SK-N-SH (cell line): Measurements from ENCODE around the gene SLC30A10. TPM values are rescaled to one million over a fixed set of nuclear protein-coding genes. Genes with fewer than 3 reads are reported as not detected.

Experiments used
- CTCF ChIA-PET: fragments of 300-600, 350-600 bp; formaldehyde crosslinking; extraction: SDS; loops from one replicate; lab custom pipeline; 2021; lab: Yijun Ruan, JAX
- POLR2A ChIA-PET: fragments of 350-600 bp; sonication (Branson Sonifier 250); formaldehyde crosslinking; extraction: SDS; loops from one replicate; lab custom pipeline; 2020; ENCODE audit warnings: antibody characterized with exemption, inconsistent platforms; lab: Yijun Ruan, JAX
- DNase-seq: peaks from one replicate; pipeline ENCODE4 v3.0.0; 2012
- H2AFZ ChIP-seq: fragments of 200-600 bp; sonication (generic); 2 replicates; pipeline ENCODE4 v1.8.1; 2016; ENCODE audit warnings: antibody characterized with exemption, mild to moderate bottlenecking, low read depth
- H3F3A ChIP-seq: fragments of 200-600 bp; sonication (generic); replicated peaks from 2 replicates; pipeline ENCODE3; 2016; ENCODE audit warnings: antibody characterized with exemption, mild to moderate bottlenecking; ENCODE audit not compliant: insufficient read depth
- H3K27ac ChIP-seq, 2 experiments: fragments of 200-500 bp in 1 of 2; fragments of 200-600 bp in 1 of 2; sonication (Bioruptor generic) in 1 of 2; sonication (generic), shearing (Covaris generic) in 1 of 2; 2 replicates each; pipeline versions ENCODE4 v1.5.1 to v1.6.1; 2014 to 2016; ENCODE audit warnings: low read depth in 2 of 2, inconsistent platforms in 1 of 2, low read length in 1 of 2, mild to moderate bottlenecking in 1 of 2, mixed read lengths in 1 of 2
- H3K27me3 ChIP-seq: fragments of 200-600 bp; sonication (generic), shearing (Covaris generic); 2 replicates; pipeline ENCODE4 v1.6.1; 2016; ENCODE audit warnings: mixed run types; ENCODE audit not compliant: insufficient read depth
- H3K36me3 ChIP-seq, 2 experiments: fragments of 200-500 bp in 1 of 2; fragments of 200-600 bp in 1 of 2; sonication (Bioruptor generic) in 1 of 2; sonication (generic) in 1 of 2; replicated peaks in 1 of 2; 2 replicates each; pipeline versions ENCODE3 to v1.5.1; 2014 to 2016; ENCODE audit warnings: low read length in 1 of 2, mild to moderate bottlenecking in 1 of 2; ENCODE audit not compliant: insufficient read depth in 2 of 2, control insufficient read depth in 1 of 2
- H3K4me1 ChIP-seq, 2 experiments: fragments of 200-500 bp in 1 of 2; fragments of 200-600 bp in 1 of 2; sonication (Bioruptor generic) in 1 of 2; sonication (generic), shearing (Covaris generic) in 1 of 2; 2 replicates each; pipeline versions ENCODE4 v1.5.1 to v1.6.1; 2014 to 2016; ENCODE audit warnings: low read depth in 1 of 2, low read length in 1 of 2, mixed run types in 1 of 2; ENCODE audit not compliant: insufficient read depth in 2 of 2, control insufficient read depth in 1 of 2
- H3K4me2 ChIP-seq: fragments of 200-600 bp; sonication (generic), shearing (Covaris generic); 2 replicates; pipeline ENCODE4 v1.6.1; 2017; ENCODE audit warnings: mixed run types
- H3K4me3 ChIP-seq, 2 experiments: fragments of 200-500 bp in 1 of 2; fragments of 200-600 bp in 1 of 2; sonication (Bioruptor generic) in 1 of 2; sonication (generic), shearing (Covaris generic) in 1 of 2; 2 replicates each; pipeline versions ENCODE4 v1.5.1 to v1.8.1; 2014 to 2016; ENCODE audit warnings: low read depth in 2 of 2, inconsistent platforms in 1 of 2, low read length in 1 of 2, mild to moderate bottlenecking in 1 of 2, mixed read lengths in 1 of 2, moderate library complexity in 1 of 2
- H3K79me2 ChIP-seq: fragments of 200-600 bp; sonication (generic); 2 replicates; pipeline ENCODE4 v1.8.1; 2017; ENCODE audit warnings: mild to moderate bottlenecking; ENCODE audit not compliant: insufficient read depth
- H3K9ac ChIP-seq: fragments of 200-600 bp; sonication (generic); 2 replicates; pipeline ENCODE4 v1.6.1; 2017; ENCODE audit warnings: mixed run types
- H3K9me2 ChIP-seq: fragments of 200-600 bp; sonication (generic); 2 replicates; pipeline ENCODE4 v1.6.1; 2017; ENCODE audit warnings: mixed run types
- H3K9me3 ChIP-seq: fragments of 200-600 bp; sonication (generic); 2 replicates; pipeline ENCODE4 v1.6.1; 2017; ENCODE audit warnings: mixed run types, mild to moderate bottlenecking, moderate library complexity
- H4K20me1 ChIP-seq: fragments of 200-600 bp; sonication (generic); 2 replicates; pipeline ENCODE4 v1.6.1; 2017; ENCODE audit warnings: mild to moderate bottlenecking, mixed run types; ENCODE audit not compliant: insufficient read depth
- CHD2 ChIP-seq: fragments of 150-350 bp; IDR thresholded peaks from 2 replicates; pipeline ENCODE4 v1.6.1; 2018; ENCODE audit warnings: low read length; ENCODE audit not compliant: partially characterized antibody
- ELF1 ChIP-seq: IDR thresholded peaks from 2 replicates; pipeline ENCODE4 v1.4.0; 2012
- EP300 ChIP-seq, 2 experiments: IDR thresholded peaks; 2 replicates each; pipeline versions ENCODE4 v1.4.0 to v1.6.1; 2012; ENCODE audit warnings: borderline replicate concordance in 1 of 2, low read depth in 1 of 2, low read length in 1 of 2
- FOXJ3 ChIP-seq: sonication (generic); formaldehyde crosslinking; IDR thresholded peaks from 2 replicates; pipeline ENCODE4 v1.5.1; 2020; ENCODE audit warnings: mild to moderate bottlenecking, missing genetic modification reagents
- GATA2 ChIP-seq: sonication (generic); formaldehyde crosslinking; IDR thresholded peaks from 2 replicates; pipeline ENCODE4 v1.5.0; 2020; ENCODE audit warnings: mild to moderate bottlenecking, missing genetic modification reagents
- MEF2A ChIP-seq: IDR thresholded peaks from 2 replicates; pipeline ENCODE4 v1.4.0; 2012; ENCODE audit warnings: low read depth, borderline replicate concordance
- MXI1 ChIP-seq: IDR thresholded peaks from 2 replicates; pipeline ENCODE4 v1.6.1; 2012; ENCODE audit warnings: mild to moderate bottlenecking, low read depth, low read length, improper control_type of control experiment
- NFIC ChIP-seq: IDR thresholded peaks from 2 replicates; pipeline ENCODE4 v1.4.0; 2012; ENCODE audit warnings: borderline replicate concordance
- POLR2AphosphoS5 ChIP-seq: IDR thresholded peaks from 2 replicates; pipeline ENCODE4 v1.6.1; 2012; ENCODE audit warnings: low read depth, low read length
- RCOR1 ChIP-seq: fragments of 150-350 bp; IDR thresholded peaks from 2 replicates; pipeline ENCODE4 v1.6.1; 2017; ENCODE audit warnings: antibody characterized with exemption, low read length
- RXRA ChIP-seq: IDR thresholded peaks from 2 replicates; pipeline ENCODE4 v1.4.0; 2012; ENCODE audit warnings: low read depth, mild to moderate bottlenecking, borderline replicate concordance
- TAF1 ChIP-seq: IDR thresholded peaks from 2 replicates; pipeline ENCODE4 v1.6.1; 2012; ENCODE audit warnings: low read depth, mild to moderate bottlenecking, low read length, moderate library complexity, borderline replicate concordance
- TEAD4 ChIP-seq: IDR thresholded peaks from 2 replicates; pipeline ENCODE4 v1.4.0; 2012; ENCODE audit warnings: mild to moderate bottlenecking, borderline replicate concordance; ENCODE audit not compliant: insufficient read depth
- WGBS: methylation state at CpG from one replicate; pipeline ENCODE4 v1.1.6; 2017; ENCODE audit warnings: low lambda C conversion rate; 5-methylcytosine and 5-hydroxymethylcytosine counted together
- polyA plus RNA-seq, 3 experiments: library from polyadenylated mRNA; depleted of rRNA; stranded (reverse); fragments of >200 nt; gene quantifications; 2 replicates each; pipeline ENCODE4 v1.2.3, GENCODE V29; 2012
- TF ChIP-seq, protein P1 (sequence below): IDR thresholded peaks from 2 replicates; pipeline ENCODE4; 2012
- TF ChIP-seq, protein P2 (sequence below): IDR thresholded peaks from 2 replicates; pipeline ENCODE4 v1.4.0; 2012; ENCODE audit warnings: low read depth, borderline replicate concordance
- TF ChIP-seq, protein P3 (sequence below): fragments of 150-350 bp; IDR thresholded peaks from 2 replicates; pipeline ENCODE4 v1.6.1; 2016; ENCODE audit warnings: mild to moderate bottlenecking, low read depth, low read length
- TF ChIP-seq, protein P4 (sequence below): IDR thresholded peaks from 2 replicates; pipeline ENCODE4 v1.6.1; 2012; ENCODE audit warnings: mild to moderate bottlenecking, low read depth, low read length, moderate library complexity
- TF ChIP-seq, protein P5 (sequence below): IDR thresholded peaks from 2 replicates; pipeline ENCODE4 v1.4.0; 2012; ENCODE audit warnings: low read depth, borderline replicate concordance

SLC30A10 gene
- polyA plus RNA-seq, 1 of the 3 experiments (the other 2 are of a cell fraction) = 0.02 TPM

DNA sequence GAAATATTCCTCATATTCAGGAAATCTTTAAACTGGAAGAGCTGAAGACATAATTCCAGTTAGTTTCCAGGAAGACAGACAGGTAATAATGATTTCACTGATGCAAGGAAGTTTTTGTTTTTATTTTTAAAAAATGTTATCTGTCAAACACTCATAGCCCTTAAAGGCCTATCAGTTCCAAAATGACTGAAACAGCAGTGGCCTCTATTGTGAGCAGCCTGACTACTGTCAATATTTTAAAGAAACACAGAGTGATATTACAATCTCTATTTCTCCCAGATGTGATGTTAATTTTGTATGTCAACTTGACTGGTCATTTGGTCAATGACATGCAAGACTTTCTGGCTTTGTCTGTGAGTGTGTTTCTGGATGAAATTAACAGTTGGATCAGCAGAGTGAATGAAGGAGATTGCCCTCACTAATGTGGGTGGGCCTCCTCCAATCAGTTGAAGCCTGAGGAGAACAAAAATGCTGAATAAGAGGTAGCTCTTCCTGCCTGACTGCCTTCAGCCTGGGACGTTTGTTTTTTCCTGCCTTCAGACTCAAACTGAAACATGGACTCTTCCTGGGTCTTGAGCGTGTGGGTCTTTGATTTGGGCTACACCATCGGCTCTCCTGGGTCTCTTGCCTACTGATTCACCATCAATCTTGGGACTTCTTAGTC is 31.3 kb upstream of the SLC30A10 start:
- Histone ChIP-seq H4K20me1 (no peaks in the 10 kb centered on the region), H3K9me3 (no peaks in the 10 kb centered on the region), H3K4me1 (no peaks in the 10 kb centered on the region), H2AFZ (no peak overlapping the region), H3K79me2 (no peaks in the 10 kb centered on the region), H3K4me2 (no peak overlapping the region), H3K27me3 (no peaks in the 10 kb centered on the region), H3K27ac (no peak overlapping the region), H3K9me2 (no peaks in the 10 kb centered on the region), H3K4me3 (no peak overlapping the region), H3F3A (no peaks in the 10 kb centered on the region), H3K36me3 (no peaks in the 10 kb centered on the region), H3K9ac (no peak overlapping the region)
- WGBS = 75% methylated on average over 3 of the region's 3 CpGs
- no peak for DNase-seq
- CTCF ChIA-PET = interaction anchor here (1.0 kb wide), 1 partner anchor 13 kb away, joined by 4 read pairs; no protein-coding TSS in a partner anchor
- TF ChIP-seq ELF1 (no peak), GATA2 (CRISPR knock-in tag) (no peak), RXRA (no peak), RCOR1 (no peak)
- TF ChIP-seq, protein P1, sequence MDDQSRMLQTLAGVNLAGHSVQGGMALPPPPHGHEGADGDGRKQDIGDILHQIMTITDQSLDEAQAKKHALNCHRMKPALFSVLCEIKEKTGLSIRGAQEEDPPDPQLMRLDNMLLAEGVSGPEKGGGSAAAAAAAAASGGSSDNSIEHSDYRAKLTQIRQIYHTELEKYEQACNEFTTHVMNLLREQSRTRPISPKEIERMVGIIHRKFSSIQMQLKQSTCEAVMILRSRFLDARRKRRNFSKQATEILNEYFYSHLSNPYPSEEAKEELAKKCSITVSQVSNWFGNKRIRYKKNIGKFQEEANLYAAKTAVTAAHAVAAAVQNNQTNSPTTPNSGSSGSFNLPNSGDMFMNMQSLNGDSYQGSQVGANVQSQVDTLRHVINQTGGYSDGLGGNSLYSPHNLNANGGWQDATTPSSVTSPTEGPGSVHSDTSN = no peak
- POLR2A ChIA-PET = no interaction called here

DNA sequence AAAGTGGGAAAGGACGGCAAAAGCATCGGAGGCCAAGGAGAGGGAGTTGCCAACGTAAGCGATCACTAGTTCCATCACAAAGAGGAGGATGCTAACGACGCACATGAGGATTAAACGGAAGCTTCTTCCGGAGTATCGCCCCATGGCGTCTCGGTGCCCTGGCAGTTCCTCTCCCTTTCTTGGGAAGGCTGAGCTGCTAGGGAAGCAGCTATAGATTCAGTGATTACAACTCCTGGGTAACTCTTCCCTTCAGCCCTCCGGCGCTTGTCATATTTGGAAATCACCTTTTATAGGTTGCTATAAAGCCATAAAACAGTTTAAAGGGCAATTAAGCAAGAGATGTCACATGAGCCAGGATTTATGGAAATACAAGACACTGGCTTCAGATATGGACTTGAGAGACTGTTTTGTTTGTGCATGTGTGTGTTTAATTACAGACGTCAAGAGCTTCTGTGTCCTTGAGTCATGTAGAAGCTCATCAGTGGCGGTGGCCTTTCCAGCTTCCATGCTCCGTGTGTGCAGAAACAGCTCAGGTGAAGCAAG is 30.6 kb upstream of the SLC30A10 start:
- DNase-seq = no peak
- ChIA-PET POLR2A (no interaction called here), CTCF (interaction anchor here (1.0 kb wide), 1 partner anchor 13 kb away, joined by 4 read pairs; no protein-coding TSS in a partner anchor)
- no peaks in the 10 kb centered on the region for H3K9me3 ChIP-seq
- H3K79me2 ChIP-seq = no peaks in the 10 kb centered on the region
- H4K20me1 ChIP-seq = no peaks in the 10 kb centered on the region
- no peaks in the 10 kb centered on the region for H3K9me2 ChIP-seq
- no peak overlapping the region for H3K4me3 ChIP-seq
- H3K4me1 ChIP-seq = no peaks in the 10 kb centered on the region
- H3K27me3 ChIP-seq = no peaks in the 10 kb centered on the region
- no peak overlapping the region for H3K27ac ChIP-seq
- H3K9ac ChIP-seq = no peak overlapping the region
- no peak overlapping the region for H3K4me2 ChIP-seq
- H3K36me3 ChIP-seq = no peaks in the 10 kb centered on the region
- H3F3A ChIP-seq = no peaks in the 10 kb centered on the region
- 87% methylated on average over 16 of the region's 16 CpGs for WGBS
- H2AFZ ChIP-seq = no peak overlapping the region
- TF ChIP-seq TEAD4 (no peak), TAF1 (no peak), MEF2A (no peak), FOXJ3 (CRISPR knock-in tag) (no peak), POLR2AphosphoS5 (no peak), CHD2 (no peak), GATA2 (CRISPR knock-in tag) (no peak), MXI1 (no peak), EP300 (IDR thresholded peaks at IDR 0.05; ENCODE audit: borderline replicate concordance in 1 of 2, low read depth in 1 of 2, low read length in 1 of 2) (no peak), NFIC (no peak)
- TF ChIP-seq, protein P2, sequence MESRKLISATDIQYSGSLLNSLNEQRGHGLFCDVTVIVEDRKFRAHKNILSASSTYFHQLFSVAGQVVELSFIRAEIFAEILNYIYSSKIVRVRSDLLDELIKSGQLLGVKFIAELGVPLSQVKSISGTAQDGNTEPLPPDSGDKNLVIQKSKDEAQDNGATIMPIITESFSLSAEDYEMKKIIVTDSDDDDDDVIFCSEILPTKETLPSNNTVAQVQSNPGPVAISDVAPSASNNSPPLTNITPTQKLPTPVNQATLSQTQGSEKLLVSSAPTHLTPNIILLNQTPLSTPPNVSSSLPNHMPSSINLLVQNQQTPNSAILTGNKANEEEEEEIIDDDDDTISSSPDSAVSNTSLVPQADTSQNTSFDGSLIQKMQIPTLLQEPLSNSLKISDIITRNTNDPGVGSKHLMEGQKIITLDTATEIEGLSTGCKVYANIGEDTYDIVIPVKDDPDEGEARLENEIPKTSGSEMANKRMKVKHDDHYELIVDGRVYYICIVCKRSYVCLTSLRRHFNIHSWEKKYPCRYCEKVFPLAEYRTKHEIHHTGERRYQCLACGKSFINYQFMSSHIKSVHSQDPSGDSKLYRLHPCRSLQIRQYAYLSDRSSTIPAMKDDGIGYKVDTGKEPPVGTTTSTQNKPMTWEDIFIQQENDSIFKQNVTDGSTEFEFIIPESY = no peak
- TF ChIP-seq, protein P3, sequence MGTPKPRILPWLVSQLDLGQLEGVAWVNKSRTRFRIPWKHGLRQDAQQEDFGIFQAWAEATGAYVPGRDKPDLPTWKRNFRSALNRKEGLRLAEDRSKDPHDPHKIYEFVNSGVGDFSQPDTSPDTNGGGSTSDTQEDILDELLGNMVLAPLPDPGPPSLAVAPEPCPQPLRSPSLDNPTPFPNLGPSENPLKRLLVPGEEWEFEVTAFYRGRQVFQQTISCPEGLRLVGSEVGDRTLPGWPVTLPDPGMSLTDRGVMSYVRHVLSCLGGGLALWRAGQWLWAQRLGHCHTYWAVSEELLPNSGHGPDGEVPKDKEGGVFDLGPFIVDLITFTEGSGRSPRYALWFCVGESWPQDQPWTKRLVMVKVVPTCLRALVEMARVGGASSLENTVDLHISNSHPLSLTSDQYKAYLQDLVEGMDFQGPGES = no peak
- TF ChIP-seq, protein P4, sequence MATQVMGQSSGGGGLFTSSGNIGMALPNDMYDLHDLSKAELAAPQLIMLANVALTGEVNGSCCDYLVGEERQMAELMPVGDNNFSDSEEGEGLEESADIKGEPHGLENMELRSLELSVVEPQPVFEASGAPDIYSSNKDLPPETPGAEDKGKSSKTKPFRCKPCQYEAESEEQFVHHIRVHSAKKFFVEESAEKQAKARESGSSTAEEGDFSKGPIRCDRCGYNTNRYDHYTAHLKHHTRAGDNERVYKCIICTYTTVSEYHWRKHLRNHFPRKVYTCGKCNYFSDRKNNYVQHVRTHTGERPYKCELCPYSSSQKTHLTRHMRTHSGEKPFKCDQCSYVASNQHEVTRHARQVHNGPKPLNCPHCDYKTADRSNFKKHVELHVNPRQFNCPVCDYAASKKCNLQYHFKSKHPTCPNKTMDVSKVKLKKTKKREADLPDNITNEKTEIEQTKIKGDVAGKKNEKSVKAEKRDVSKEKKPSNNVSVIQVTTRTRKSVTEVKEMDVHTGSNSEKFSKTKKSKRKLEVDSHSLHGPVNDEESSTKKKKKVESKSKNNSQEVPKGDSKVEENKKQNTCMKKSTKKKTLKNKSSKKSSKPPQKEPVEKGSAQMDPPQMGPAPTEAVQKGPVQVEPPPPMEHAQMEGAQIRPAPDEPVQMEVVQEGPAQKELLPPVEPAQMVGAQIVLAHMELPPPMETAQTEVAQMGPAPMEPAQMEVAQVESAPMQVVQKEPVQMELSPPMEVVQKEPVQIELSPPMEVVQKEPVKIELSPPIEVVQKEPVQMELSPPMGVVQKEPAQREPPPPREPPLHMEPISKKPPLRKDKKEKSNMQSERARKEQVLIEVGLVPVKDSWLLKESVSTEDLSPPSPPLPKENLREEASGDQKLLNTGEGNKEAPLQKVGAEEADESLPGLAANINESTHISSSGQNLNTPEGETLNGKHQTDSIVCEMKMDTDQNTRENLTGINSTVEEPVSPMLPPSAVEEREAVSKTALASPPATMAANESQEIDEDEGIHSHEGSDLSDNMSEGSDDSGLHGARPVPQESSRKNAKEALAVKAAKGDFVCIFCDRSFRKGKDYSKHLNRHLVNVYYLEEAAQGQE = no peak
- TF ChIP-seq, protein P5, sequence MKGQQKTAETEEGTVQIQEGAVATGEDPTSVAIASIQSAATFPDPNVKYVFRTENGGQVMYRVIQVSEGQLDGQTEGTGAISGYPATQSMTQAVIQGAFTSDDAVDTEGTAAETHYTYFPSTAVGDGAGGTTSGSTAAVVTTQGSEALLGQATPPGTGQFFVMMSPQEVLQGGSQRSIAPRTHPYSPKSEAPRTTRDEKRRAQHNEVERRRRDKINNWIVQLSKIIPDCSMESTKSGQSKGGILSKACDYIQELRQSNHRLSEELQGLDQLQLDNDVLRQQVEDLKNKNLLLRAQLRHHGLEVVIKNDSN = no peak
